ENCODE results near the gene ST6GAL2. TPM values are rescaled to one million over a fixed set of nuclear protein-coding genes. Genes with fewer than 3 reads are reported as not detected.

Gene ST6GAL2
- total and polyA plus RNA-seq, 2 of the 8 experiments (the other 6 are each of a cell fraction or from before 2014, with no cell fraction given): 2.7 to 17.5 TPM

GRCh38 chr2:106843910-106844250 is 42.1 kb downstream of the ST6GAL2 start (continued):
- TF ChIP-seq NRF1 (IDR thresholded peaks at IDR 0.05; ENCODE audit: low read depth, low read length) (no peak), RXRA (IDR thresholded peaks at IDR 0.05; ENCODE audit: insufficient read depth, low read depth, low read length) (no peak), MAFK (IDR thresholded peaks at IDR 0.05; ENCODE audit: low read depth, low read length) (no peak), SIX5 (IDR thresholded peaks at IDR 0.05; ENCODE audit: low read depth, low read length) (no peak), MAX (IDR thresholded peaks at IDR 0.05) (no peak), ASH2L (IDR thresholded peaks at IDR 0.05; ENCODE audit: low read length) (no peak)

All from H1 (cell line).